ENCODE data around the gene TLR8. TPM values are rescaled to one million over a fixed set of nuclear protein-coding genes. Genes with fewer than 3 reads are reported as not detected.
"Not testable (repeated sequence)": the region's sequence is repeated elsewhere in the genome, so short reads cannot be mapped to it uniquely, and the experiment has no call there.

TLR8 gene
- total RNA-seq, 2 experiments from 2014 or later = not detected

DNA sequence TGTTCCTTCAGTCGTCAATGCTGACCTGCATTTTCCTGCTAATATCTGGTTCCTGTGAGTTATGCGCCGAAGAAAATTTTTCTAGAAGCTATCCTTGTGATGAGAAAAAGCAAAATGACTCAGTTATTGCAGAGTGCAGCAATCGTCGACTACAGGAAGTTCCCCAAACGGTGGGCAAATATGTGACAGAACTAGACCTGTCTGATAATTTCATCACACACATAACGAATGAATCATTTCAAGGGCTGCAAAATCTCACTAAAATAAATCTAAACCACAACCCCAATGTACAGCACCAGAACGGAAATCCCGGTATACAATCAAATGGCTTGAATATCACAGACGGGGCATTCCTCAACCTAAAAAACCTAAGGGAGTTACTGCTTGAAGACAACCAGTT lies 12.6 kb downstream of the TLR8 start:
- Mint-ChIP-seq H3K36me3 (no peaks in the 10 kb centered on the region), H3K27me3 (no peaks in the 10 kb centered on the region), H3K9me3 (no peaks in the 10 kb centered on the region), H3K4me1 (peaks cover 1% of the 10 kb centered on the region), H3K27ac (no peak overlapping the region), H3K4me3 (no peak overlapping the region)
- no peak for DNase-seq

DNA sequence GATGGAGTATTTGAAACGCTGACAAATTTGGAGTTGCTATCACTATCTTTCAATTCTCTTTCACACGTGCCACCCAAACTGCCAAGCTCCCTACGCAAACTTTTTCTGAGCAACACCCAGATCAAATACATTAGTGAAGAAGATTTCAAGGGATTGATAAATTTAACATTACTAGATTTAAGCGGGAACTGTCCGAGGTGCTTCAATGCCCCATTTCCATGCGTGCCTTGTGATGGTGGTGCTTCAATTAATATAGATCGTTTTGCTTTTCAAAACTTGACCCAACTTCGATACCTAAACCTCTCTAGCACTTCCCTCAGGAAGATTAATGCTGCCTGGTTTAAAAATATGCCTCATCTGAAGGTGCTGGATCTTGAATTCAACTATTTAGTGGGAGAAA lies 13.2 kb downstream of the TLR8 start:
- Mint-ChIP-seq H3K9me3 (no peaks in the 10 kb centered on the region), H3K27me3 (no peaks in the 10 kb centered on the region), H3K36me3 (no peaks in the 10 kb centered on the region), H3K27ac (no peak overlapping the region), H3K4me1 (peaks cover 1% of the 10 kb centered on the region), H3K4me3 (no peak overlapping the region)
- DNase-seq = no peak

DNA sequence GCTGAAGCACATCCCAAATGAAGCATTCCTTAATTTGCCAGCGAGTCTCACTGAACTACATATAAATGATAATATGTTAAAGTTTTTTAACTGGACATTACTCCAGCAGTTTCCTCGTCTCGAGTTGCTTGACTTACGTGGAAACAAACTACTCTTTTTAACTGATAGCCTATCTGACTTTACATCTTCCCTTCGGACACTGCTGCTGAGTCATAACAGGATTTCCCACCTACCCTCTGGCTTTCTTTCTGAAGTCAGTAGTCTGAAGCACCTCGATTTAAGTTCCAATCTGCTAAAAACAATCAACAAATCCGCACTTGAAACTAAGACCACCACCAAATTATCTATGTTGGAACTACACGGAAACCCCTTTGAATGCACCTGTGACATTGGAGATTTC lies 14.6 kb downstream of the TLR8 start:
- Mint-ChIP-seq H3K36me3 (no peaks in the 10 kb centered on the region), H3K9me3 (no peaks in the 10 kb centered on the region), H3K27me3 (no peaks in the 10 kb centered on the region), H3K4me3 (no peak overlapping the region), H3K27ac (no peak overlapping the region), H3K4me1 (peaks cover 1% of the 10 kb centered on the region)
- DNase-seq = no peak

DNA sequence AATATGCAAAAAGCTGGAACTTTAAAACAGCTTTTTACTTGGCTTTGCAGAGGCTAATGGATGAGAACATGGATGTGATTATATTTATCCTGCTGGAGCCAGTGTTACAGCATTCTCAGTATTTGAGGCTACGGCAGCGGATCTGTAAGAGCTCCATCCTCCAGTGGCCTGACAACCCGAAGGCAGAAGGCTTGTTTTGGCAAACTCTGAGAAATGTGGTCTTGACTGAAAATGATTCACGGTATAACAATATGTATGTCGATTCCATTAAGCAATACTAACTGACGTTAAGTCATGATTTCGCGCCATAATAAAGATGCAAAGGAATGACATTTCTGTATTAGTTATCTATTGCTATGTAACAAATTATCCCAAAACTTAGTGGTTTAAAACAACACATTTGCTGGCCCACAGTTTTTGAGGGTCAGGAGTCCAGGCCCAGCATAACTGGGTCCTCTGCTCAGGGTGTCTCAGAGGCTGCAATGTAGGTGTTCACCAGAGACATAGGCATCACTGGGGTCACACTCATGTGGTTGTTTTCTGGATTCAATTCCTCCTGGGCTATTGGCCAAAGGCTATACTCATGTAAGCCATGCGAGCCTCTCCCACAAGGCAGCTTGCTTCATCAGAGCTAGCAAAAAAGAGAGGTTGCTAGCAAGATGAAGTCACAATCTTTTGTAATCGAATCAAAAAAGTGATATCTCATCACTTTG lies 15.6 kb downstream of the TLR8 start:
- H3K9me3 Mint-ChIP-seq = no peaks in the 10 kb centered on the region
- DNase-seq = no peak
- peaks cover 1% of the 10 kb centered on the region for H3K4me1 Mint-ChIP-seq
- no peak overlapping the region for H3K27ac Mint-ChIP-seq
- no peaks in the 10 kb centered on the region for H3K36me3 Mint-ChIP-seq
- H3K27me3 Mint-ChIP-seq = no peaks in the 10 kb centered on the region
- H3K4me3 Mint-ChIP-seq = no peak overlapping the region

DNA sequence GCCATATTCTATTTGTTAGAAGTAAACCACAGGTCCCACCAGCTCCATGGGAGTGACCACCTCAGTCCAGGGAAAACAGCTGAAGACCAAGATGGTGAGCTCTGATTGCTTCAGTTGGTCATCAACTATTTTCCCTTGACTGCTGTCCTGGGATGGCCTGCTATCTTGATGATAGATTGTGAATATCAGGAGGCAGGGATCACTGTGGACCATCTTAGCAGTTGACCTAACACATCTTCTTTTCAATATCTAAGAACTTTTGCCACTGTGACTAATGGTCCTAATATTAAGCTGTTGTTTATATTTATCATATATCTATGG lies 16.1 kb downstream of the TLR8 start:
- no peaks in the 10 kb centered on the region for H3K9me3 Mint-ChIP-seq
- no peak overlapping the region for H3K27ac Mint-ChIP-seq
- no peak for DNase-seq
- no peaks in the 10 kb centered on the region for H3K36me3 Mint-ChIP-seq
- no peak overlapping the region for H3K4me3 Mint-ChIP-seq
- H3K27me3 Mint-ChIP-seq = no peaks in the 10 kb centered on the region
- peaks cover 1% of the 10 kb centered on the region for H3K4me1 Mint-ChIP-seq

DNA sequence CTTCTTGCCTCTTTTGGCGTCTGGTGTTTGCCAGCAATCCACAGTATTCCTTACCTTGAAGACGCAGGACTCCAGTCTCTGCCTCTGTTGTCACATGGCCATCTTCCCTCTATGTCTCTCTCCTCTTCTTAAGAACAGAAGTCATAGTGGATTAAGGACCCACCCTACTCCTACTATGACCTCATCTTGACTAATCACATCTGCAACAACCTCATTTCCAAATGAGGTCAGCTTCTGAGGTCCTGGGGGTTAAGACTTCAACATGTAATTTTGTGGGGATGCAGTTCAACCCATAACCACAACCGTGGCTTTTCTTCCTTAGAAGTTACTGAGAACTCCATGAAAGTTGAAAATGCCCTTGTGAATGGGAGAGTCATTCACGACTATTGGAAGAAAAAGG lies 23.3 kb downstream of the TLR8 start:
- DNase-seq = no peak
- no peak overlapping the region for H3K4me3 Mint-ChIP-seq
- H3K27me3 Mint-ChIP-seq = no peaks in the 10 kb centered on the region
- no peaks in the 10 kb centered on the region for H3K9me3 Mint-ChIP-seq
- no peak overlapping the region for H3K27ac Mint-ChIP-seq
- no peaks in the 10 kb centered on the region for H3K36me3 Mint-ChIP-seq
- H3K4me1 Mint-ChIP-seq = no peaks in the 10 kb centered on the region

DNA sequence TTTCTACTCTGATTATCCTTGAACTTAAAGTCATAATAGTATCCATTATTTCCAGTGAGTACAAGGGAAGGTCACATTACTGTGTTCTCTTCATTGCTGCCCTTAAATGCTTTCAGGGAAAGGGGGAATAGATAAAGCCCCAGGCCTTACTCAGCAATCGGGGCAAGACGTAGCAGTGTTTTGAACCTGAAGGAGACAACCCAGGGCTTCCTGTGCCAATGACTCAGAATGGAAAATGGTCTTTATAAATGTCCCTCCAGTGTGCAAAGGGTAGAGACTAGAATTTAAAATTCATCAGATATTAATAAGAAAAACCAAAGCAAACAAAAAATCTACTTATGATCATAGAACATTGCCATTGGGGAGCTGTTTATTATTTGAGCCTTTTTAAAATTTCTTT lies 23.7 kb downstream of the TLR8 start:
- no peaks in the 10 kb centered on the region for H3K27me3 Mint-ChIP-seq
- no peak overlapping the region for H3K4me3 Mint-ChIP-seq
- no peak overlapping the region for H3K27ac Mint-ChIP-seq
- DNase-seq = no peak
- no peaks in the 10 kb centered on the region for H3K9me3 Mint-ChIP-seq
- H3K4me1 Mint-ChIP-seq = no peaks in the 10 kb centered on the region
- no peaks in the 10 kb centered on the region for H3K36me3 Mint-ChIP-seq

DNA sequence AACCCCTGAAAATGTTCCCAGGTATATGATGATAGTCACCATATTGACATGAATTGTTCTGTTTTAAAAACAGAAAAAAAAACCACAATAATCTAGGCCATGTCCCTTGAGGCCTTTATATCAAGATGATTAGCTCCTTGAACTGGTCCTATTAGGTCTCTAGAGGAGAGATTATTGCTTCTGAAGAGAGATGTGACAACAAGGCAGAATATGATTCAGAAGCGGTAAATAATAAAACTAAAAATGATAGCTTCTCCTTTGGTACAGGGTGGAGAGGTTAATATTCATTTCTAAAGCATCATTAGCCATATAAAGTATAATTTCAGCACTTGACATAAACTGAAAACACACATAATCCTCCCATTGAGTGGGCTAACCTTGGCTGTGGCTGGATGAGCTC lies 25.8 kb downstream of the TLR8 start:
- H3K9me3 Mint-ChIP-seq = no peaks in the 10 kb centered on the region
- no peaks in the 10 kb centered on the region for H3K36me3 Mint-ChIP-seq
- DNase-seq = no peak
- no peaks in the 10 kb centered on the region for H3K4me1 Mint-ChIP-seq
- H3K4me3 Mint-ChIP-seq = no peak overlapping the region
- no peaks in the 10 kb centered on the region for H3K27me3 Mint-ChIP-seq
- H3K27ac Mint-ChIP-seq = no peak overlapping the region

DNA sequence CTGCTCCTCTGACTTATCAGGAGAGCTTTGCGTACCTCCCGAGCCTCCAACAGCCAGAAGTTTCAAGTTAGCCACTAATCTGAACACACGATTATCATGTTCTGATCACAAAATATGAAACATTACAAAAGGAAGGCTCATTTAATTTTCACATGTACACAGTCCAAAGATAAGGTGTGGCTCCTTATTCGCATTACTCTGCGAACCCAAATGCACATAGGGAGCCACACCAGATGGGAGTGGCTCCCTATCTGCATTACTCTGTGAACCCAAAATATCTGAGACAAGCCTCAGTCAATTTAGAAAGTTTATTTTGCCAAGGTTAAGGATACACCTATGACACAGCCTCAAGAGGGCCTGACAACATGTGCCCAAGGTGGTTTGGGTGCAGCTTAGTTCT lies 28.4 kb downstream of the TLR8 start:
- H3K27ac Mint-ChIP-seq = no peak overlapping the region

DNA sequence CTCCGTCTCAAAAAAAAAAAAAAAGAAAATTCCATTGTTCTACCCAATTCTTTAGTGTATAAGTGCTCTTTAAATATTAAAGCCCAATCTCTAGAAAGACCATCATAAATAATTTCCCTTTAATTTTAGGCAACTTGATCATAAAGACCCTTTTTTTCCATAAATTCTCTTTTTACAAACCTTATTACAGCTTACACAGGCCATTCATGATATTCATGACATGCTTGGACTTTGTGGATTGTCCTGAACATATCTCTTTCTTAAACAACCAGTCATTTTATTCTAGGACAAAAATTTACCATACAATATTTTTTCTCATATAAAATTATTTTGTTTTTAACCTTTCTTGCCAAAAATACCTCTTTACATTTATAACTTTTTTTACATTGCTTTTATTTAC lies 30.5 kb downstream of the TLR8 start:
- no peak overlapping the region for H3K4me3 Mint-ChIP-seq
- no peaks in the 10 kb centered on the region for H3K36me3 Mint-ChIP-seq
- no peaks in the 10 kb centered on the region for H3K4me1 Mint-ChIP-seq
- no peak overlapping the region for H3K27ac Mint-ChIP-seq
- no peak for DNase-seq
- H3K27me3 Mint-ChIP-seq = no peaks in the 10 kb centered on the region
- H3K9me3 Mint-ChIP-seq = no peaks in the 10 kb centered on the region

More for the DNA sequence above, 28.4 kb downstream of the TLR8 start:
- Mint-ChIP-seq H3K27me3 (no peaks in the 10 kb centered on the region), H3K36me3 (no peaks in the 10 kb centered on the region), H3K9me3 (no peaks in the 10 kb centered on the region), H3K4me3 (no peak overlapping the region), H3K4me1 (no peaks in the 10 kb centered on the region)
- no peak for DNase-seq

DNA sequence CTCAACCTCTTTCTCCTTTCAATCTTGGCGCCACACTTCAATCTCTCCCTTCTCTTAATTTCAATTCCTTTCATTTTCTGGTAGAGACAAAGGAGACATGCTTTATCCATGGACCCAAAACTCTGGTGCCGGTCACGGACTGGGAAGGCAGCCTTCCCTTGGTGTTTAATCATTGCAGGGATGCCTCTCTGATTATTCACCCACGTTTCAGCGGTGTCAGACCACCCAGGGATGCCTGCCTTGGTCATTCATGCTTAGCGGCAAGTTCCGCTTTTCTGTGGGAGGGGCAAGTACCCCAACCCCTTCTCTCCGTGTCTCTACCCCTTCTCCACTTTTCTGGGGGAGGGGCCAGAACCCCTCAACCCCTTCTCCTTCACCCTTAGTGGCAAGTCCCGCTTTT lies 34.1 kb downstream of the TLR8 start:
- H3K36me3 Mint-ChIP-seq, H3K27ac Mint-ChIP-seq, H3K4me1 Mint-ChIP-seq, H3K9me3 Mint-ChIP-seq, DNase-seq, H3K27me3 Mint-ChIP-seq, H3K4me3 Mint-ChIP-seq: not testable (repeated sequence)

DNA sequence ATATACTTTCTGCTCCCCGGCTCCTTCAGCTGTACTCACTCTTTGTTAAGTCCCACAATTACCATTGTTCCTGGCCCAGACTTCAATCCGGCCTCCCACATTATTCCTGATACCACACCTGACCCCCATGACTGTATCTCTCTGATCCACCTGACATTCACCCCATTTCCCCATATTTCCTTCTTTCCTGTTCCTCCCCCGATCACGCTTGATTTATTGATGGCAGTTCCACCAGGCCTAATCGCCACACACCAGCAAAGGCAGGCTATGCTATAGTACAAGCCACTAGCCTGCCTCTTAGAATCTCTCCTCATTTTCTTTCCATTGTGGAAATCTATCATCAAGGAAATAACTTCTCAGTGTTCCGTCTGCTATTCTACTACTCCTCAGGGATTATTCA lies 37.2 kb downstream of the TLR8 start:
- not testable (repeated sequence) for H3K4me3 Mint-ChIP-seq, H3K36me3 Mint-ChIP-seq, H3K27me3 Mint-ChIP-seq, H3K9me3 Mint-ChIP-seq, DNase-seq, H3K27ac Mint-ChIP-seq
- H3K4me1 Mint-ChIP-seq = peaks cover 25% of the 10 kb centered on the region

DNA sequence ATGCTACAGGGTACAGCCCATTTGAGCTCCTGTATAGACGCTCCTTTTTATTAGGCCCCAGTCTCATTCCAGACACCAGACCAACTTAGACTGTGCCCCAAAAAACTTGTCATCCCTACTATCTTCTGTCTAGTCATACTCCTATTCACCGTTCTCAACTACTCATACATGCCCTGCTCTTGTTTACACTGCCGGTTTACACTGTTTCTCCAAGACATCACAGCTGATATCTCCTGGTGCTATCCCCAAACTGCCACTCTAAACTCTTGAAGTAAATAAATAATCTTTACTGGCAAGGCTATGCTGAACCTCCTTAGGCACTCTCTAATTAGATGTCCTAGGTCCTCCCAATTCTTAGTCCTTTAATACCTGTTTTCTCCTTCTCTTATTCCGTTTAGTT lies 38.0 kb downstream of the TLR8 start:
- H3K27me3 Mint-ChIP-seq, DNase-seq, H3K4me3 Mint-ChIP-seq, H3K9me3 Mint-ChIP-seq, H3K27ac Mint-ChIP-seq, H3K36me3 Mint-ChIP-seq: not testable (repeated sequence)
- H3K4me1 Mint-ChIP-seq = peaks cover 32% of the 10 kb centered on the region

DNA sequence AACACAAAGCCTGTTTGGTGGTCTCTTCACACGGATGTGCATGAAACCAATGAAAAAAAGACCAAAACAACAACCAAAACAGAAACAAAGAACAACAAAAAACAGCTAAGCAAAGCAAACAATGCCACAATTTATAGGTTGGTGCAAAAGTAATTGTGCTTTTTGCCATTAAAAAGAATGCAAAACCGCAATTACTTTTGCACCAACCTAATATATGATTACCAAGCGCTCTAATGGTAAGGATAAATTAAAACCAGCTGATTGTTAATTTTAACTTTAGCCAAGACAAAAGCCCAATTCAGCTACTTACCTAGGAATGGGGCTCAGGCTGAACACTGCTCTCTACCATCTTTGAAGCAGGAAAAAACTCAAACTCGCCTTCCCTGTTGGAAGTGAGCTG lies 39.1 kb downstream of the TLR8 start:
- Mint-ChIP-seq H3K36me3 (peaks cover under 1% of the 10 kb centered on the region), H3K27me3 (no peaks in the 10 kb centered on the region), H3K9me3 (no peaks in the 10 kb centered on the region), H3K4me1 (peaks cover 43% of the 10 kb centered on the region), H3K4me3 (no peak overlapping the region), H3K27ac (no peak overlapping the region)
- no peak for DNase-seq

DNA sequence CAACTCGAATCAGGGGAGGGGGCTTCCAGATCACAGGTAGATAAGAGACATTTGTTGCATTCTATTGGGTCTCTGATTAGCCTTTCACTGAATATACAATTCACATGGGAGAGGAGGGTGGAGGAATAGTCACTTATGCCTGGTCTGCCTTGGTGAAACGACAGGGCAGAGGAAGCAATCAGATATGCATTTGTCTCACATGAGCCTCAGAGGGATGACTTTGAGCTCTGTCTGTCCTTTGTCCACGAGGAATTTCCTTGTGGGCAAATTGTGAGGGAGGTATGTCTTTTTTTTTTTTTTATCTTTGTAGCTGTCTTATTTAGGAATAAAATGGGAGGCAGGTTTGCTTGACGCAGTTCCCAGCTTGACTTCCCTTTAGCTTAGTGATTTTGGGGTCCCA lies 40.0 kb downstream of the TLR8 start:
- Mint-ChIP-seq H3K36me3 (peaks cover 3% of the 10 kb centered on the region), H3K4me3 (no peak overlapping the region), H3K27me3 (no peaks in the 10 kb centered on the region), H3K27ac (peak overlapping the region; percentile 99), H3K9me3 (no peaks in the 10 kb centered on the region), H3K4me1 (peaks cover 49% of the 10 kb centered on the region)
- no peak for DNase-seq

DNA sequence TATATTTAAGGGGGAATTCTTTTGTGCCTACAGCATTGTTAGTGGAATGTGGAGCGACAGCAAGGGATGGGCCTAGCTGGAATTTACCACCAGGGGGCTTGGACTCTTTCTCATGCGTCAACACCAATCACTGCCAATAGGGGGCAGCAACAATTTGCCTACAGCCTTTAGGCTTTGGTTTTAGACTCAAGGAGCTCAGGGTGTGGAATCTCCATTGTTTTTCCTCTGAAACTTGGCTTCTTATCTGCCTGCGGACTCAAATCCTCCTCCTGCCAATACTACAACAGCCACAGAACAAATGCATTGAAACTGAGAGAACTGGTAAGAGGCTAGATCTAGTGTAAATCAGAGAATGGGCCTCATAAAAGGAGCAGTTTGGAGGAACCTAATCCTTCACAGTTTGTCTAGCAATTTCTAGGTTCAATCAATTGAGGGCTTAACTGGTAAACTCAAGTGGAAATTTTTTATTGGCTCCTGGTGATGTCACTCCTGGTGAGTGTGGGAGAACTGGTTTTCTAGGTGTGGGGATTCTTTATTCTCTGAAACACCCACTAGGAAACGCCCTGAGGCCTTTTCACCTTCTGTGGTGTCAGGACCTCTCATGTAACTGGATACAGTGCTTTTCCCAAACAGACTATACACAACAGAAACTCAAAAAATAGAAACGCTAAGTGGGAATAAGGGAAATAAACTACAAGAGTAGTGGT lies 40.6 kb downstream of the TLR8 start:
- H3K27ac Mint-ChIP-seq = peak overlapping the region; percentile 99
- peak overlapping the region; percentile 62 for H3K4me3 Mint-ChIP-seq
- no peaks in the 10 kb centered on the region for H3K27me3 Mint-ChIP-seq
- H3K4me1 Mint-ChIP-seq = peaks cover 53% of the 10 kb centered on the region
- no peaks in the 10 kb centered on the region for H3K9me3 Mint-ChIP-seq
- peak; percentile 69 for DNase-seq
- peaks cover 3% of the 10 kb centered on the region for H3K36me3 Mint-ChIP-seq

All from activated naive CD8-positive, alpha-beta T cell treated with anti-CD3 and anti-CD28 coated beads for 36 hours (primary cell).